Astrocyte (in vitro differentiated cells and primary cell): Measurements from ENCODE around the gene DNMBP.

Experiments
- EZH2 ChIP-seq: IDR thresholded peaks from 2 replicates; pipeline ENCODE4 v1.6.1; 2012; ENCODE audit warnings: mild to moderate bottlenecking, low read length, inconsistent platforms; ENCODE audit not compliant: insufficient read depth
- TF ChIP-seq, protein P1 (sequence below): IDR thresholded peaks from 2 replicates; pipeline ENCODE4 v1.5.1; 2011; ENCODE audit warnings: low read depth, mild to moderate bottlenecking, inconsistent platforms, low read length, moderate library complexity; ENCODE audit not compliant: insufficient read depth

- TF ChIP-seq, protein P1, sequence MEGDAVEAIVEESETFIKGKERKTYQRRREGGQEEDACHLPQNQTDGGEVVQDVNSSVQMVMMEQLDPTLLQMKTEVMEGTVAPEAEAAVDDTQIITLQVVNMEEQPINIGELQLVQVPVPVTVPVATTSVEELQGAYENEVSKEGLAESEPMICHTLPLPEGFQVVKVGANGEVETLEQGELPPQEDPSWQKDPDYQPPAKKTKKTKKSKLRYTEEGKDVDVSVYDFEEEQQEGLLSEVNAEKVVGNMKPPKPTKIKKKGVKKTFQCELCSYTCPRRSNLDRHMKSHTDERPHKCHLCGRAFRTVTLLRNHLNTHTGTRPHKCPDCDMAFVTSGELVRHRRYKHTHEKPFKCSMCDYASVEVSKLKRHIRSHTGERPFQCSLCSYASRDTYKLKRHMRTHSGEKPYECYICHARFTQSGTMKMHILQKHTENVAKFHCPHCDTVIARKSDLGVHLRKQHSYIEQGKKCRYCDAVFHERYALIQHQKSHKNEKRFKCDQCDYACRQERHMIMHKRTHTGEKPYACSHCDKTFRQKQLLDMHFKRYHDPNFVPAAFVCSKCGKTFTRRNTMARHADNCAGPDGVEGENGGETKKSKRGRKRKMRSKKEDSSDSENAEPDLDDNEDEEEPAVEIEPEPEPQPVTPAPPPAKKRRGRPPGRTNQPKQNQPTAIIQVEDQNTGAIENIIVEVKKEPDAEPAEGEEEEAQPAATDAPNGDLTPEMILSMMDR = no peak
- no peak for TF ChIP-seq EZH2
Measured at GRCh38 chr10:100024748-100025147, 15.0 kb upstream of the DNMBP start.
